Smooth muscle cell (in vitro differentiated cells): ENCODE results near the gene AGFG1. TPM values are rescaled to one million over a fixed set of nuclear protein-coding genes. Genes with fewer than 3 reads are reported as not detected.

ENCODE experiments used
- DNase-seq: peaks from one replicate; lab custom pipeline; 2025; ENCODE audit not compliant: unreplicated experiment; lab: John Stamatoyannopoulos, UW
- H2AFZ ChIP-seq: fragments of 200-600 bp; sonication (generic); 2 replicates; pipeline ENCODE4 v1.6.0; 2016; ENCODE audit warnings: antibody characterized with exemption, low read depth, mild to moderate bottlenecking
- H3F3A ChIP-seq: fragments of 200-600 bp; sonication (generic); 2 replicates; pipeline ENCODE4 v1.6.0; 2017; ENCODE audit warnings: antibody characterized with exemption, low read depth
- H3K27ac ChIP-seq: fragments of 200-600 bp; sonication (generic); 2 replicates; pipeline ENCODE4 v1.5.1; 2016; ENCODE audit warnings: low read depth, mild to moderate bottlenecking
- H3K27me3 ChIP-seq: fragments of 200-600 bp; sonication (generic); 2 replicates; pipeline ENCODE4 v1.6.1; 2016; ENCODE audit warnings: low read depth, mild to moderate bottlenecking
- H3K36me3 ChIP-seq: fragments of 200-600 bp; sonication (generic); 2 replicates; pipeline ENCODE4 v1.5.1; 2016; ENCODE audit warnings: low read depth
- H3K4me1 ChIP-seq: fragments of 200-600 bp; sonication (generic); 2 replicates; pipeline ENCODE4 v1.5.1; 2016; ENCODE audit warnings: low read depth
- H3K4me2 ChIP-seq: fragments of 200-600 bp; sonication (generic); 2 replicates; pipeline ENCODE4 v1.6.0; 2016; ENCODE audit warnings: mild to moderate bottlenecking
- H3K4me3 ChIP-seq: fragments of 200-600 bp; sonication (generic); 2 replicates; pipeline ENCODE4 v1.5.1; 2016; ENCODE audit warnings: mild to moderate bottlenecking
- H3K79me2 ChIP-seq: fragments of 200-600 bp; sonication (generic); 2 replicates; pipeline ENCODE4 v1.6.0; 2016; ENCODE audit warnings: low read depth, mild to moderate bottlenecking
- H3K9ac ChIP-seq: fragments of 200-600 bp; sonication (generic); 2 replicates; pipeline ENCODE4 v1.6.0; 2016; ENCODE audit warnings: low read depth
- H3K9me3 ChIP-seq: fragments of 200-600 bp; sonication (generic); replicated peaks from 2 replicates; pipeline ENCODE4 v1.5.1; 2016; ENCODE audit warnings: low read depth
- H4K20me1 ChIP-seq: fragments of 200-600 bp; sonication (generic); 2 replicates; pipeline ENCODE4 v1.6.0; 2016; ENCODE audit warnings: low read depth
- WGBS: methylation state at CpG from one replicate; pipeline ENCODE4 v1.1.7; 2016; ENCODE audit warnings: low lambda C conversion rate; 5-methylcytosine and 5-hydroxymethylcytosine counted together
- polyA plus RNA-seq: library from polyadenylated mRNA; unstranded; fragments of >200 nt; fragmentation: Nextera tagmentation; extraction: Ambion mirVana; gene quantifications from 2 replicates; pipeline ENCODE4 v1.2.1, GENCODE V29; 2016
- total RNA-seq: library from RNA; depleted of rRNA; stranded (reverse); fragments of >200 nt; gene quantifications from 2 replicates; pipeline ENCODE4 v1.2.3, GENCODE V29; 2014
- TF ChIP-seq, protein P1 (sequence below): fragments of 200-600 bp; sonication (generic); IDR thresholded peaks from 2 replicates; pipeline ENCODE4 v1.5.1; 2017; ENCODE audit warnings: borderline replicate concordance, mild to moderate bottlenecking, antibody characterized with exemption; ENCODE audit not compliant: insufficient read depth, poor library complexity, severe bottlenecking

The AGFG1 gene
- total and polyA plus RNA-seq, 2 experiments from 2014 or later, result 60.5 to 127 TPM

GRCh38 chr2:227460833-227461232, 11.1 kb upstream of the AGFG1 start:
- DNase-seq, result no peak
- H4K20me1 ChIP-seq, result no peaks in the 10 kb centered on the region
- 79% methylated on average over 3 of the region's 3 CpGs for WGBS
- H3K4me1 ChIP-seq, result no peaks in the 10 kb centered on the region
- no peak overlapping the region for H3K4me2 ChIP-seq
- H2AFZ ChIP-seq, result no peak overlapping the region
- H3K79me2 ChIP-seq, result no peaks in the 10 kb centered on the region
- H3K4me3 ChIP-seq, result no peak overlapping the region
- H3K27ac ChIP-seq, result no peak overlapping the region
- no peaks in the 10 kb centered on the region for H3K9me3 ChIP-seq
- no peak overlapping the region for H3K9ac ChIP-seq
- no peaks in the 10 kb centered on the region for H3K27me3 ChIP-seq
- H3K36me3 ChIP-seq, result no peaks in the 10 kb centered on the region
- H3F3A ChIP-seq, result no peaks in the 10 kb centered on the region
- TF ChIP-seq, protein P1, sequence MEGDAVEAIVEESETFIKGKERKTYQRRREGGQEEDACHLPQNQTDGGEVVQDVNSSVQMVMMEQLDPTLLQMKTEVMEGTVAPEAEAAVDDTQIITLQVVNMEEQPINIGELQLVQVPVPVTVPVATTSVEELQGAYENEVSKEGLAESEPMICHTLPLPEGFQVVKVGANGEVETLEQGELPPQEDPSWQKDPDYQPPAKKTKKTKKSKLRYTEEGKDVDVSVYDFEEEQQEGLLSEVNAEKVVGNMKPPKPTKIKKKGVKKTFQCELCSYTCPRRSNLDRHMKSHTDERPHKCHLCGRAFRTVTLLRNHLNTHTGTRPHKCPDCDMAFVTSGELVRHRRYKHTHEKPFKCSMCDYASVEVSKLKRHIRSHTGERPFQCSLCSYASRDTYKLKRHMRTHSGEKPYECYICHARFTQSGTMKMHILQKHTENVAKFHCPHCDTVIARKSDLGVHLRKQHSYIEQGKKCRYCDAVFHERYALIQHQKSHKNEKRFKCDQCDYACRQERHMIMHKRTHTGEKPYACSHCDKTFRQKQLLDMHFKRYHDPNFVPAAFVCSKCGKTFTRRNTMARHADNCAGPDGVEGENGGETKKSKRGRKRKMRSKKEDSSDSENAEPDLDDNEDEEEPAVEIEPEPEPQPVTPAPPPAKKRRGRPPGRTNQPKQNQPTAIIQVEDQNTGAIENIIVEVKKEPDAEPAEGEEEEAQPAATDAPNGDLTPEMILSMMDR, result no peak

DNA sequence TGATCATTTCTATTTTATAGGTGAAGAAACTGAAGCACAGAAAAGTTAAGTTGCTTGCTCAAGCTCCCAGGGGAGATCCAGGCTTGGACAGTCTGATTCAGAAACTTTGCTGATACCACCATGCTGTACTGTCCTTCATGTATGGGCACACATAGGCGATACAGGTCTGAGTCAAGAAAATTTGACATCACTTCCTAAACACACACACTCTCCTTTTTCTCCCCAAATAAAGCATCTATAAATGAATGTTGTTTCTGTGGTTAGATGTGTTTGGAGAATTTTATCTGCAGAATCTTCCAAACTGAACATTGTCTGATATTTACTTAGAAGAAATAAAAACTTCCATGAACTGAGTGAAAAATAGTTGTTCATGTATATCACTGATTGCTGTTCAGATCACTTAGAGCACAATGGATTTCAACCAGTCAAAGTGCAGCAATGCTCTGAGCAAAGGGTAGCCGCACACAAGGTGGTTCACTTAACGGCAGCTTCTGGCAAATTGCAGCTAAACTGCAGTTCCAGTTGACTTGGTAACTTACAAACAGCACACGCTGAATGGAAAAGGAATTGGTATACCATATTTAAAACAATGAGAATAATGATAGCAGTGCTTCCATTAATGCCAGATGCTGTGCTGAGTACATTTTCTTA, 10.0 kb upstream of the AGFG1 start:
- Histone ChIP-seq H3K27ac (no peak overlapping the region), H2AFZ (no peak overlapping the region), H3K79me2 (no peaks in the 10 kb centered on the region), H3K4me3 (no peak overlapping the region), H3K9ac (no peak overlapping the region), H3F3A (peaks cover 5% of the 10 kb centered on the region), H3K27me3 (no peaks in the 10 kb centered on the region), H3K9me3 (no peaks in the 10 kb centered on the region), H3K36me3 (no peaks in the 10 kb centered on the region), H3K4me2 (no peak overlapping the region), H4K20me1 (no peaks in the 10 kb centered on the region), H3K4me1 (peaks cover 3% of the 10 kb centered on the region)
- TF ChIP-seq, protein P1, result no peak
- DNase-seq, result no peak
- 86% methylated on average over 4 of the region's 4 CpGs for WGBS

- H3K9ac ChIP-seq, result no peak overlapping the region
- H3K4me2 ChIP-seq, result no peak overlapping the region
- no peak overlapping the region for H3K27ac ChIP-seq
- 74% methylated on average over 6 of the region's 6 CpGs for WGBS
- no peaks in the 10 kb centered on the region for H3K9me3 ChIP-seq
- H3F3A ChIP-seq, result peaks cover 11% of the 10 kb centered on the region
- H3K36me3 ChIP-seq, result no peaks in the 10 kb centered on the region
- no peak overlapping the region for H3K4me3 ChIP-seq
- no peaks in the 10 kb centered on the region for H3K27me3 ChIP-seq
- TF ChIP-seq, protein P1, result no peak
- peaks cover 7% of the 10 kb centered on the region for H3K4me1 ChIP-seq
- DNase-seq, result no peak
- no peak overlapping the region for H2AFZ ChIP-seq
- H3K79me2 ChIP-seq, result no peaks in the 10 kb centered on the region
- no peaks in the 10 kb centered on the region for H4K20me1 ChIP-seq
These were observed 9.4 kb upstream of the AGFG1 start for GRCh38 chr2:227462462-227462951.
